ENCODE data around the gene ABTB2.
A peak's percentile ranks its signal among the peaks of the same experiment; 100 is the strongest.
"Not testable (repeated sequence)": the region's sequence is repeated elsewhere in the genome, so short reads cannot be mapped to it uniquely, and the experiment has no call there.

Gene ABTB2

DNA sequence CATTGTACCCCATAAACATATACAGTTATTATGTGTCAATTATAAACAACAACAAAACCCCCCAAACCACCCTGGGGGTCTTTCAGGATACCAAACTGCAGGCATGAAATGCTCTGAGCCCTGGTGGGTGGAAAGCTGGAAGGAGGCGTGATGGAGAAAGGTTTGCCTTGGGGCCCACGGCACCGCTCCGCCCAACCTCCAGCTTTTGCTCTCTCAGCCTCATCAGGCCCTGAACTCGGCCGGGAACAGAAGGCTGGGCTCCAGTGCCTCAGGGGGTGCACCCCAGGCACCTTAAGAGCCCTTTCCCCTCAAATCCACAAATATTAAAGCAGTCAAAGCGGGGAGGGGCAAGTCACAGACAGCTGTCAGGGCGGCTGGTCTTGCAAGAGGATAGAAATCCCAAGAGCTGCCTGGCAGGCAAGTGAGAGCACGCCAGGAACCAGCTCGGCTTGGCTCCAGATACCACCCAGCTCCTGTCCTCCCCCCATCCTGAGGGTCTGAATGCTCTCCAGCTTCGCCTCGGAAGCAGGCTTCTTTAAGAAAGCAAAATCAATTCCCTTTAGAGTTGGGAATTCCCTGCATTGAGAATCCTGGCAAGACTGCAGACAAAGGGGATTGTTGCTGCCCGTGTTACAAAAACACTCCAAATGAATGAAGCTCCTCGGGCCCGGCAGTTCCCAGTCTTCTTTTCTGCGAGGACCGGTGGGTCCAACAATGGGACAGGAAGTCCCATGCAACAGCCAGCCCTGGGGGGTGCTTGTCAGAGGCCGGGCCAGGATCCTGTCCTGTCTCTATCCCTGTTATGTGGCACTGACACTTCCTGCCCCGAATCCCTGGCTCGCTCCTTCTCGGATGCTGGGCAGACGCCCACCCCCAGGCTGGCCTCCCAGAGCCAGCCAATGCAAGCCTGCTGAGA lies 171.6 kb downstream of the ABTB2 start:
- no peak for DNase-seq (ENCODE audit: low read depth)

DNA sequence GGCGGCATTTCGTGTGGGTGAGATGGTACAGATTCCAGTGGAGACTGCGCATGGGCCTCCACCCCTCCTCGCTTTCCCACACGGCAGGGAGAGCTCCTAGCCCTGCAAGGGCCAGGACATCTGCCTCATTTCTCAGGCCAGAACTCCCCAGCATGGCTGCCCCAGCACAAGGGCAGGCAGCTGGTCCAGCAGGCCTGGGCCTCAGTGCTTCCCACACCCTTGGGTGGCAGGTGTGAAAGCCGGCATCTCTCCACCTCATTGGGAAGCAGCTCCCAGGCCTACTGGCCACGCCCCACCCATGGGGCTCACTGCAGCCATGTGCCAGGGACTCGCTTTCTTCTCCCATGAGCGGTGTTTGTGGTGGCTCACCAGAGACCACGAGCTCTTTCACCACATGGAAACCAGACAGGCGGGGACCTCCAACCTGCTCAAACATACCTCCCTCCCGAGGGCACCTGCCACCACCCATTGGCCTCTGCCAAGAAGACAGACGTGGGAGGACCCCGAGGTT lies 173.2 kb downstream of the ABTB2 start:
- DNase-seq (ENCODE audit: low read depth): no peak

DNA sequence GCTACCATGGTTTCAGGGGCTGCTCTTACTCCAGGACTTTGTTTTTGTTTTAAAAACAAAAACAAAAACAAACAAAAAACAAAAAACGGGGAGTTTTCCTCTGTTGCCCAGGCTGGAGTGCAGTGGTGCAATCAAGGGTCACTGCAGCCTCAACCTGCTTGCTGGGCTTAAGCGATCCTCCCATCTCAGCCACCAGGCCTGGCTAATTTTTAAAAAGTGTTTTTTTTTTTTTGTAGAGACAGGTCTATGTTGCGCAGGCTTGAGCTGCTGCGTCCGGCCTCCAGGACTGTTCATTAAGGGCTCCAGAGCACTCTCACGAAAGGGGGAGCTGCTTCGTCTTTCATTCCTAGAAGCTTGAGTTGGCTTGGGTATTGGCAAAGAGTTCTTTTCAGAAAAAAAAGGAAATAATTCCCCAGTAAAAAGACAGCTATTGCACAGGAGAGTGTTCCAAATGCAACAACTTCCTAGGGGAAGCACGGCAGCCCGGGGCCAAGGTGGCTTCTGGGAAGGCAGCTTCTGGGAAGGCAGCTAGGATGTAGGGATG lies 173.9 kb downstream of the ABTB2 start:
- DNase-seq (ENCODE audit: low read depth): no peak

DNA sequence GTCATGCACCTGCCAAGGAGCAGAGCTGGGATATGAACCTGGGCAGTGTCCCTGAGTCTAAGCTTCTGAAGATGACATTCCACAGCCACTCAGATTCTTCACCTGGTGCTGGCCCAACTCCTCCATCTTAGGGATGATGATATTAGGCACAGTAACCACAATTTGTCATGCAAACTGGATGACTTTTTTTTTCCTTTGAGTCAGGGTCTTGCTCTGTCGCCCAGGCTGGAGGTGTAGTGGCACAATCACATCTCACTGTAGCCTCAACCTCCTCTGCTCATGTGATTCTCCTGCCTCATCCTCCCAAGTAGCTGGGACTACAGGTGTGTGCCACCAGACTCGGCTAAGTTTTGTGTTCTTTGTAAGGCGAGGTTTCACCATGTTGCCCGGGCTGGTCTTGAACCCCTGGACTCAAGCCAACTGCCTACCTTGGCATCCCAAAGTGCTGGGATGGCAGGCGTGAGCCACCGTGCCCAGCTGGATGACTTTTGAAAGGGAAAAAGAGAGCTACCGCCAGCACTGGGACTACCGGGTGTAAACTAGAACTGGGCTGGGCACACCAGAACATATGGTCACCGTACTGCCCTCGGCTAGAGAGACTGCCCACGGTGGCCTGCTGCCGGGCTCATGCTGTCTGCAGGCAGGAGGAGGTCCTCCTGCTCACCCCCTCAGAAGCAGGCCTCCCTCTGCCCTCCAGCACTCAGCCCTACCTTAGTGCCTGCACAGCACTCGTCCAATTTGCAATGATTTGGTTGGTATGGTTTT lies 174.7 kb downstream of the ABTB2 start:
- DNase-seq (ENCODE audit: low read depth): no peak

DNA sequence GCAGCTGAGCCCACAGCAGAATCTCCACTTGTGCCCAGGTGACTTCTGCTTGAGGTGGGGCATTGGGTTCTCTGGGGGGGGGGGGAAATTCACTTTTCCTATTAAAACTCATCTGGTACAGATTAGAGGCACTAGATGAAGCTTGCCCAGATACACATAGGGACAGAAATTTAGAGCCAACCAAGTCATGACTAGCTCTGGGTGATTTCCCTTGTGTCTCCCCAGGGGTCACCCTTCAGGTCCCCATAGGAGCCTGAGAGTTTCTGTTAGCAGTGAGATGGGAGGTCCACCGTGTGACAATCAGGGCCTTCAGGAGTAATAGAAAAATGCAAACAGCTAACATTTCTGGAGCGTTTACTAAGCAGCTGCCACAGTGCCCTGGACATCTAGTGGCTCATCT lies 175.4 kb downstream of the ABTB2 start:
- no peak for DNase-seq (ENCODE audit: low read depth)

DNA sequence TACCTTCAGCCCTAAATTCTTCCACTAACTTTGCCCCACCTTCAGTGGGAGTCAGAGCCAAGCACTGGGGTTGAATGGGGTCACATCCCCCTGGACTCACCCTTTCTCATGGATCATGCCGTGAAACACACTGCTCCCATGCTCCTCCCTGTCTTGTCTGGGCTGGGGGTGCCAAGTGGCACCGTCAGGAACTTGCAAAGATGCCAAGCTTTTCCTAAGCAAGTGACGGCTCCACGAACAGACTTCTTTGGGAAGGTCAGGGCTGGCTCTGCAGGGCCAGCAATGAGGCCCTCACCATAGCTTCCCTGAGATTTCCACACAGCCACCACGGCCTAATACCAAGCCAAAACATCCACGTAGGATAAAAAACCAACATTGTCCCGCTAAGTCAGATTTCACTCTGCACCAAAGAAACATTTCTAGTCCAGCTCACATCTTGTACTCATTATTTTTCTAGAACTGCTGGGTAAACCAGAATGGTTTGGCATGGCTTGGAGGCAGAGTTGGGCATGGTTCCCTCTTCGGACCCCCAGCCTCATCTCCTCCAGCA lies 175.9 kb downstream of the ABTB2 start:
- DNase-seq (ENCODE audit: low read depth): no peak

DNA sequence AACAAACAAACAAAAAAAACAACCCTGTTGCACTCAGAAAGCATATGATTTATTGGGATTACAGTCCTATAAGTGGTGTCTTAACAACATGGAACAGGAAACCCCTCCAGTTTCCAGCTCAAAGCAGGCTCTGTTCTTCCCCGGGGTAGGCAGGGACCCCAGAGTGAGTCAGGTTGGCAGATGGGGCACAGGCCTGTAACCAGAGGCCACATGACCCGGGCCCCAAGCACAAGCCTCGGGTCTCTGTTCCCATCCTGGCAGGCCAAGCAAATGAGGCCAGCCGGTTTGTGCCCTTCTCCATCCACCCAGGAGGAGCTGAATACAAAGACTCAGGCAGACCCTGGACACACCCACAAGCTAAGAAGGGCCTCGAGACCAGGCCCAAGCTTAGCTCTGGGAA lies 176.6 kb downstream of the ABTB2 start:
- no peak for DNase-seq (ENCODE audit: low read depth)

DNA sequence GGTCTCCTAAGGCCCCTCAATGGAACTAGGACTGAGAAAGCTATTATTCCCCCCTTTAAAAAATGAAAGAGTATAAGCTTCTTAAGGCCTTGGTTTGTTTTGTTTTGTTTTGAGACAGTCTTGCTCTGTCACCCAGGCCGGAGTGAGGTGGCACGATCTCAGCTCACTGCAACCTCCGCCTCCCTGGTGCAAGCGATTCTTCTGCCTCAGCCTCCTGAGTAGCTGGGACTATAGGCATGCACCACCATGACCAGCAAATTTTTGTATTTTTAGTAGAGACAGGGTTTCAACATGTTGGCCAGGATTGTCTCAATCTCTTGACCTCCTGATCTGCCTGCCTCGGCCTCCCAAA lies 177.0 kb downstream of the ABTB2 start:
- not testable (repeated sequence) for DNase-seq (ENCODE audit: low read depth)

DNA sequence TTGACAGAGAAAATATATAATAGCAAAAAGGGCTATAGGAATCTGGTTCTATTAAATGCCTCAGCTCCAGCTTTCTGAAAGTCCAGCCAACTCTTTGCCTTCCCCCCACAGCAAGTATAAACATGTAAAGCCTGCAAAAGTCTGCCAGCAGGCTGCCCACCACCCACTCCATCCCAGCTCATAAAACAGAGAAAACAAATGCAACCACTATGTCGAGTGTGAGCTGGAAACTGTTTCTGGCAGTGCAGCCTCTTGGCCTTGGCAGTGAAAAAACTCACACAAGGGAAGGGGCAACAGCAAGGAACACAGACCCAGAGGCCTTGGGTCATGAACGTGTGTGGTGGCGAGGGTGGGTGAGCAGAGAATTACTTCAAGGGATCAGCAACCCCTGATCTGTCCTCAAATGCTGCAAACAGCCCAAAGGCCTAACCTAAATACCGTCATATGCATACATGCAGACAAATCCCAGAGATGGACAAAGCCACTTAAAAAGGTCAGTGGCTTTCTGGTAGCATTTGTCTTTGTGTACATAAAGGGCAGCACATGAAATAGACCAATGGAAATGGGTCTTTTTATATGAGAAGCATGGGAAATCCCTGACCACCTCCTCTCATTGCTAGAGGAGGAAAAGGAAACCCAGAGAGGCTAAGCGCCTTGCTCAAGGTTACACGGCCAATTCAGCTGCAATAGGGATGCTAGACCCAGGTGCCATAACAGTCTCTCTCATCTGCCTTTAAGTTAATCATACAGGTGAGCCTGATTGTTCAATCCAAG lies 177.6 kb downstream of the ABTB2 start:
- DNase-seq (ENCODE audit: low read depth): no peak

DNA sequence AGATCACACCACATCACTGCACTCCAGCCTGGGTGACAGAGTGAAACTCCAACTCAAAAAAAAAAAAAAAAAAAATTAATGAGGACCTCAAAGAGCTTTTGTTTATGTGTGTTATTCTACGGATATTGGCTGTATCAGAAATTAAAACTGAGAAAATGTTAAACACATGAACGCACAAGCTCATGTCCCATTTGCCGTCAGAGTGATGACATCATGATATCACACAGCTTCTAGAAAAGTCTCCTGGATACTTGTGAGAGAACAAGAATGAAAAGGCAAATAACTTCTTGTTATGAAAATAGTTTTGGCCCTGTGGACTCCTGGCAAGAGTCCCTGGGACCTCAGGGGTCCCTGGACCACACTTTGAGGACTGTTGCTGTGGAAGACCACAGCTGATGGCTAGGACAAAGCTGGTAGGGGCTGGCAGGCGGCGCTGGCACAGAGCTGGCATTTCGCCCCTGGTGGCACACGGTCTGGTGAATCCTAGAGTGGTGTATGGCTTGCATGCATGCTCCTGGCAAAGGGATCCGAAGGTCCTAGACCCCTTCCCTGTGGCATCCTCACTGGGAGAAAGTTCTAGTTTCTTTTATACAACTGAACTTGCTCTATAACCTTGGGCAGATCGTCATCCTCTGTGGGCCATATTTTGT lies 178.7 kb downstream of the ABTB2 start:
- DNase-seq (ENCODE audit: low read depth): no peak

DNA sequence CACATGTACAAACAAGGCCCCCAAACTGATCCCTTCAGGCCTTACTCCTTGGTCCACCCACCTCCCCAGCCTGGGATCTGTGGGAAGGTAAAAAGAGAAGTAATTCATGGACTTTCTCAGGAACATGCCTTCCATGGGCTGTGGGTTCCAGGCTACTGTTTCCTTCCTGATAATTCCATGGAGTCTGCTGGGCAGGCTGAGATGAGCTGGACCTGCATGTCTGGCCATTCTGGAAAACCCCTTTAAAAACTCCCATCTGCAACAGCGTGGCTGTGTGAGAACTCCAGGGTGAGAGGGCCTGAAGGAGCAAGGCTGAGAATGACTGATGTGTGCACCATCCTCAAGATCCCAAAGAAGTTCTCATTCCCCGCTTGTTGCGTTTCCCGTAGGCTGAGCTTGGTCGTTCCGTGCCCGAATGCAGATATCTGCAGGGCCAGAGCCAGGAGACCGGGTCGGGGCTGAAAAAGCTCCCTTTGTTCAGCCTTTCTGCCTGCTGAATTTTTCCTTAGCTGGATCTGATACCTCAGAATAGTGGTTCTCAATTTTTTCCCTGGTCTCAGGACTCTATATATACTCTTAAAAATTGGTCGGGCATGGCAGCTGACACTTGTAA lies 179.5 kb downstream of the ABTB2 start:
- DNase-seq (ENCODE audit: low read depth): no peak

DNA sequence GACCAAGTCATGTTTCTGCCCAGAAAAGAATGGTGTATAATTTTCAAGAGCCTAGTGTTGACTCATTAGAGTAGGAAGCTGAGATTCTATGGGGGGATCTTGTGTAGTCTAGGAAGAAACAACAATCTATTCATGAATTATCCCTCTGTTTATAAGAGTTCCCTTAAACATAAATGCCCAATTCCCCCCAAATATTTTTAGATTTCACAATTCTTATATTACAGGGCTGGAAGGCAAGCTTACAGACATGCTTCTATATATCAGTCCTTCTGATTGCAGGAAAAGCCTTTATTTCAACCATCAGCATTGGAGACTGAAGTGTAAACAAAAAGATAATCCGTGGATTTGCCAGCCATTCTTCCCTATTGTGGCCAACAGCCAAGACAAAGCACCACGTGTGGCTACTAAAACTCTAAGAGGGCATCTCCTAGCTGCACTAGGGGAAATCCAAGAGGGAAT lies 181.0 kb downstream of the ABTB2 start:
- no peak for DNase-seq (ENCODE audit: low read depth)

DNA sequence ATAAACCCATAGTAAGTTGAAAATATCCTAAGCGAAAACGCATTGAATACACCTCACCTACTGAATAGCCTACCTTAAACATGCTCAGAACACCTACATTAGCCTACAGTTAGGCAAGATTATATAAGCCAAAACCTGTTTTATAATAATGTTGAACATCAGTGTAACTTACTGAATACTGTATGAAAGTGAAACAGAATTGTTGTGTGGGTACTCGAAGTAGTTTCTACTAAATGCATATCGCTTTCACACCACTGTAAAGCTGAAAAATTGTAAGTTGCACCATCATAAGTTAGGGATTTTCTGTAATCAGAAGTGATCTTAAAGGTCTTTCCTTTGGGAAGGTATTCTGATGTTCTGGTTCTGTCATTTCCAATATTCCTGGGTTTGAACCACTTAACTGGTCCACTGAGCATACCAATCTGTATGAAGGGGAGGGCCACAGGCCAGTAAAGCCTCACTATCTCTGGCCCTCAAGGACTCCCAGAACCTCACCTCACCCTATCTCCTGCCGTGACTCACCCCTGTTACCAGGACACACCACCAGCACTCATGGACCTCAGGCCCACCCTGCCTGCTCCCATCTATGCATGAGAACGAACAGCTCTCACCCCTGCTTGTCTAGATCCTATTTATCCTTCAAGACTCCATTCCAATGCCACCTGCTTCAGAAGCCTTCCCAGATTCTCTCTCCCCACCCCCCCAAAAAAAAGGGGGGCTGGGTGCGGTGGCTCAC lies 182.4 kb downstream of the ABTB2 start:
- DNase-seq (ENCODE audit: low read depth): no peak

DNA sequence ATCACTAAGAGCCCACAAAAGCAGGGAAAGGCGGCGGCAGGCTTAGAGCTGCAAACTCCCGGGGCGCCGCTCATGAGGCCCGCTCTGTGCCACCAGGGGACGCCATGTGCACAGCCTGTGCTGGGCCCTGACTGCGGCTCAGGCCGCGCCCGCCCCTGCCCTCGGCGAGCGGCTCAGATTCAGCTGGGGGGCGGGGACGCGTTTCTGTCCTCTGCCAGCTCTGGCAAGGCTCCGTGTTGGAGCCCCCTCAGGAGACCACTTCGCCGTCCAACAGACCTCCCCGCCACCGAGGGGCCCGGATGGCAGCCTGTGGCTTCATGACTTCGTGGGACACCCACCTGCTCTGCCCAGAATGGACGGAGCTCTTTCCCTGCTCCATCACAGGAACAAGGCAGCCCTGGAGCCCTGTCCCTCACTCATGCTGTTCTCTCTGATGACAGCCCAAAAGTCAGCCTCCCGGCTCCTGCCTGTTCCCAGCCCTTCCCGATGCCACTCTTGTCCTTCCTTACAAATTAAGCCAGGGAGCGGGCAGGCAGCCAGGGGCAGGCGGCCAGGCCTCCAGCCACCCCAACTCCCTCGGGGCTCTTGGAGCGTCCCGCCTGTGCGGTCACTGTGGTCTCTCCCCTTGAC lies 183.3 kb downstream of the ABTB2 start:
- peak; percentile 47 for DNase-seq (ENCODE audit: low read depth)

DNA sequence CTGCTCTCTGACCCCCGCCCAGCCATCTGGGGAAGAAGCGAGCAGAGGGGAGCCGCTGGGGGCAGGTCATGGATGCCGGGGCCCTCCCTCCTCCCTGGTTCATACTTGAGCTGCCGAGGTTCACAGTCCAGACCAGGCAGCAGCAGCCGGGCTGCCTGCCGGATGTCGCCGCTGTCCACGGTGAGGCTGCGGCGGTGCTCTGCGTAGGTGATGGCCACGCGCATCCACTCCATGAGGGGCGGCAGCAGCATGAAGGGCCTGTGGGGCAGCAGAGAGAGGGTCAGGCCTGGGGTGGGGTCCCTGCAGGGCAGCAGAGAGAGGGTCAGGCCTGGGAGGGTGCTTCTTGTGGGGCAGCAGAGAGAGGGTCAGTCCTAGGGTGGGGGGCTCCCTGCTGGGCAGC lies 184.8 kb downstream of the ABTB2 start:
- DNase-seq (ENCODE audit: low read depth): no peak

DNA sequence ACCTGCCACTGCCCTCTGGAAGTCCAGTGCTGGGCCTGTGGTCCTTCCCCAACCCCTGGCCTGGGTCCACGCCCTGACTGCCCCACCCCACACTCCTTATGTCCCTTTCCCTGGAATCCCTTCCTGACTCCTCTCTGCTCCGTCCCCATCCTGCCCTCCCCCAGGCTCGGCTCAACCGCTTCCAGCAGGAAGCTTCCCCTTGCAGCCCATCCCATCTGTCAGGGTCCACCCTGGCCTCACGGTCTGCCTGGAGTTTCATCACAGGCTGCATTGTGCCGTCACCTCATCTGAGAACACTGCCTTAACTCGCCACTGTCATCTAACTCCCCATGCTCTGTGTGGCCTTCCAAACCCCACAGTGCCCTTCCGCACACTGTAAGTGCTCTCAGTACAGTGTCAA lies 188.1 kb downstream of the ABTB2 start:
- DNase-seq (ENCODE audit: low read depth): no peak

DNA sequence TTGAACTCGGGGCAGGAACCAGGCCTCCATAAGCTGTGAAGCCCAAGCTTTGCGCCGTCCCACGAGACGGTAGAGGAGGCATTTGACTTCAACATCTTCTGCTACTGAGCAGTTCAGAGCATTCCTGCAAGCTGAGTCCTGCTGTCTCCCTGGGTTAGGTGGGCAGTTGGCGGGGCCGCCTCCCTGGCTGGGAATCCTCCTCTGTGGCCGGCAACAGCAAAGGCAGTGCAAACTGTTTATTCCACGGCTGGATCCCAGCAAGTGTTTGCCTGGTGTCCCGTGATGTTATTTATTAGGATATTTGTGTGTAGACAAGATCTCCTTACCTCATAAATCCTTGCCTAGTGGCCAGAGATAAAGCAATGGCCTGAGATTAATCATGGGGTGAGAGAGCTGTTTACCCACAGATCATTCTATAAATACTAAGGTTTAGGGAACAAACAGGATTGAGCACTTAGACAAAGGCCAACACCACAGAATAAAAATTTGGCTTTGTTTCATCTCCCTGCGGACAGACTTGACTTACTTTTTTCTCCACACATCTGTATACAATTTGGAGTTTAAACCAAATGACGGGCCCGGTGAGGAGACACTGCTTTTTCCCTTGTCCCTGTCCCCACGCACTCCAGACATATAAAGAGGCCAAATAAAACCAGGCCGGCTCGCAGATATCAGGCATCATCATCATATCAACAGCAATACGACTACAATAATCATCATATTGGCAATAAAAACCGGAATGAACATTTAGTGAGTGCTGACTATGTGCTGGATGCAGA lies 189.0 kb downstream of the ABTB2 start:
- no peak for DNase-seq (ENCODE audit: low read depth)

DNA sequence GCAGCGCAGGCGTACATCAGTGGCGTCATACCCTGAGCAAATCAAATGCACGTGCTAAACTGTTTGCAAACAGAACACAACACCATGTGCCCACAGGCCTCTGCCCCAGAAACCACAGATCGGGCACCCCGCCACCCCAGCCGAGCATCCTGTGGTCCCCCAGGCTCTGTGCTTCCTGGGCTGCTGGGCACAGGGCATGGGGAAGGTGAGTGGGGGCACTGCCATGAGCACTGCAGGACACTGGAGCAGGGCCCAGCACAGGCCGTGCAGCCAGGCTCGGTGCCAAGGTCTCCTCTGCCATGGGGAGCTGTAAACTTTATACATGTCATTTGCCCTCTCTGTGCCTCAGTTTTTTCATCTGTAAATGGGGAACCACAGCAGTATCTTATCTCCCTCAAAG lies 189.8 kb downstream of the ABTB2 start:
- no peak for DNase-seq (ENCODE audit: low read depth)

Data from fibroblast of the conjunctiva (primary cell).